Measurements from ENCODE around the gene ZBTB7A.

The ZBTB7A gene

GRCh38 chr19:4100647-4101495 is 34.2 kb upstream of the ZBTB7A start:
- ChIA-PET POLR2A (no interaction called here), CTCF (no interaction called here)
- TF ChIP-seq, protein P1, sequence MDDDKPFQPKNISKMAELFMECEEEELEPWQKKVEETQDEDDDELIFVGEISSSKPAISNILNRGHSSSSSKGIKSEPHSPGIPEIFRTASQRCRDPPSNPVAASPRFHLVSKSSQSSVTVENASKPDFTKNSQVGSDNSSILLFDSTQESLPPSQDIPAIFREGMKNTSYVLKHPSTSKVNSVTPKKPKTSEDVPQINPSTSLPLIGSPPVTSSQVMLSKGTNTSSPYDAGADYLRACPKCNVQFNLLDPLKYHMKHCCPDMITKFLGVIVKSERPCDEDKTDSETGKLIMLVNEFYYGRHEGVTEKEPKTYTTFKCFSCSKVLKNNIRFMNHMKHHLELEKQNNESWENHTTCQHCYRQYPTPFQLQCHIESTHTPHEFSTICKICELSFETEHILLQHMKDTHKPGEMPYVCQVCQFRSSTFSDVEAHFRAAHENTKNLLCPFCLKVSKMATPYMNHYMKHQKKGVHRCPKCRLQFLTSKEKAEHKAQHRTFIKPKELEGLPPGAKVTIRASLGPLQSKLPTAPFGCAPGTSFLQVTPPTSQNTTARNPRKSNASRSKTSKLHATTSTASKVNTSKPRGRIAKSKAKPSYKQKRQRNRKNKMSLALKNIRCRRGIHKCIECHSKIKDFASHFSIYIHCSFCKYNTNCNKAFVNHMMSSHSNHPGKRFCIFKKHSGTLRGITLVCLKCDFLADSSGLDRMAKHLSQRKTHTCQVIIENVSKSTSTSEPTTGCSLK (tag by site-specific recombination; IDR thresholded peaks at IDR 0.05), result no peak
- TF ChIP-seq ZNF18 (tag by site-specific recombination; IDR thresholded peaks at IDR 0.05), result no peak
- no peak for TF ChIP-seq ZBTB21 (tag by site-specific recombination; IDR thresholded peaks at IDR 0.05)
- peak; percentile 61 for TF ChIP-seq ZFHX2 (tag by site-specific recombination; conservative IDR thresholded peaks at IDR 0.05)
- TF ChIP-seq EGR2 (tag by site-specific recombination; IDR thresholded peaks at IDR 0.05; ENCODE audit: low read depth), result peak; percentile 64

DNA sequence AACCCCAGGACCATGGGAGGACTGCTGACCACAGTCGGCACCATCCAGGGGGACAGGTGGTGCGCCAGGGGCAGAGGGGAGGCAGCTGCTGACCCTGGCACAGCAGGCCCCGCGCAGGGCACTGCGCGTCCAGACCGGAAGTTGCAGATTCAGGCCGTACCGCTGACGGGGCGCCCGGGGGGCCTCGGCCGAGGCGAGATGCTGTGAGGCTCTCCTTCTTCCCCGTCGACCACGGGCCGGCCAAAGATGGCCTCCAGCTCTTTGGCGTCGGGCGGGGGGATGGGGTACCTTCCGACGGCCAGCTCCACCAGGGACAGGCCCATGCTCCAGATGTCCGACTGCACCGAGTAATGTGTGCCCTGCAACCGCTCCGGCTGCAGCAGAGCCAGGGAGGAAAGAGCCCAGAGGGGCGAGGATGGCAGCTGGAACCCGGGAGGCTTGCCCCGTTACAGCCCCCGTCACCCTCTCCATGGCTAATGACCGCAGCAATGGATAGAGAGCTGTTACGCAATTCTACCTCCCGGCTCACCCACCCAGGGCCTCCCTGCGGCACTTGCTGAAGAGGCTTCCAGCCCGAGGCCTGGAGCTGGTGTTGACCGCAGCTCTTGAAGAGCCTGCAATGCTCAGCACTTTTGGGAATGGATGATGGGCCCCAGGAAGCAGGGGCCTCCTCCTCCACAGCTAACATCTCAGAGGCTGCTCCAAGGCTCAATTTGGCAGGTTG is 32.5 kb upstream of the ZBTB7A start:
- H3K4me1 ChIP-seq (ENCODE audit: control insufficient read depth, insufficient read depth, low read length), result no peaks in the 10 kb centered on the region
- ChIA-PET CTCF (interaction anchor here (0.6 kb wide), 1 partner anchor 121 kb away, joined by 3 read pairs; no protein-coding TSS in a partner anchor), POLR2A (no interaction called here)
- no peak overlapping the region for H3K27ac ChIP-seq (ENCODE audit: extremely low read depth, low read depth, low read length)
- H3K36me3 ChIP-seq (ENCODE audit: control insufficient read depth in 2 of 2, insufficient read depth in 1 of 2, low read length in 2 of 2), result peaks cover 5 to 83% of the 10 kb centered on the region in 2 experiments; a peak in 2 of 3 replicates
- H3K4me3 ChIP-seq (ENCODE audit: low read depth, low read length), result no peak overlapping the region
- no peaks in the 10 kb centered on the region for H3K9me3 ChIP-seq (ENCODE audit: control insufficient read depth, insufficient read depth, low read depth, low read length)
- TF ChIP-seq ZSCAN5A (tag by site-specific recombination; IDR thresholded peaks at IDR 0.05) (no peak), ZNF76 (tag by site-specific recombination; IDR thresholded peaks at IDR 0.05; ENCODE audit: borderline replicate concordance, low read depth) (no peak), ZNF48 (tag by site-specific recombination; IDR thresholded peaks at IDR 0.05) (no peak), ZNF660 (tag by site-specific recombination; IDR thresholded peaks at IDR 0.05) (no peak), ZNF221 (tag by site-specific recombination; IDR thresholded peaks at IDR 0.05; ENCODE audit: borderline replicate concordance) (no peak), MEIS1 (CRISPR knock-in tag; IDR thresholded peaks at IDR 0.05; ENCODE audit: borderline replicate concordance) (no peak), ZNF510 (tag by site-specific recombination; IDR thresholded peaks at IDR 0.05; ENCODE audit: insufficient replicate concordance) (no peak), GFI1B (tag by site-specific recombination; IDR thresholded peaks at IDR 0.05) (no peak), ZNF560 (tag by site-specific recombination; IDR thresholded peaks at IDR 0.05; ENCODE audit: borderline replicate concordance) (no peak), KLF1 (tag by site-specific recombination; IDR thresholded peaks at IDR 0.05) (no peak), ZNF341 (tag by site-specific recombination; IDR thresholded peaks at IDR 0.05; ENCODE audit: low read depth) (no peak), ZSCAN23 (tag by site-specific recombination; IDR thresholded peaks at IDR 0.05) (no peak), ZNF175 (tag by site-specific recombination; IDR thresholded peaks at IDR 0.05) (no peak)
- TF ChIP-seq, protein P2, sequence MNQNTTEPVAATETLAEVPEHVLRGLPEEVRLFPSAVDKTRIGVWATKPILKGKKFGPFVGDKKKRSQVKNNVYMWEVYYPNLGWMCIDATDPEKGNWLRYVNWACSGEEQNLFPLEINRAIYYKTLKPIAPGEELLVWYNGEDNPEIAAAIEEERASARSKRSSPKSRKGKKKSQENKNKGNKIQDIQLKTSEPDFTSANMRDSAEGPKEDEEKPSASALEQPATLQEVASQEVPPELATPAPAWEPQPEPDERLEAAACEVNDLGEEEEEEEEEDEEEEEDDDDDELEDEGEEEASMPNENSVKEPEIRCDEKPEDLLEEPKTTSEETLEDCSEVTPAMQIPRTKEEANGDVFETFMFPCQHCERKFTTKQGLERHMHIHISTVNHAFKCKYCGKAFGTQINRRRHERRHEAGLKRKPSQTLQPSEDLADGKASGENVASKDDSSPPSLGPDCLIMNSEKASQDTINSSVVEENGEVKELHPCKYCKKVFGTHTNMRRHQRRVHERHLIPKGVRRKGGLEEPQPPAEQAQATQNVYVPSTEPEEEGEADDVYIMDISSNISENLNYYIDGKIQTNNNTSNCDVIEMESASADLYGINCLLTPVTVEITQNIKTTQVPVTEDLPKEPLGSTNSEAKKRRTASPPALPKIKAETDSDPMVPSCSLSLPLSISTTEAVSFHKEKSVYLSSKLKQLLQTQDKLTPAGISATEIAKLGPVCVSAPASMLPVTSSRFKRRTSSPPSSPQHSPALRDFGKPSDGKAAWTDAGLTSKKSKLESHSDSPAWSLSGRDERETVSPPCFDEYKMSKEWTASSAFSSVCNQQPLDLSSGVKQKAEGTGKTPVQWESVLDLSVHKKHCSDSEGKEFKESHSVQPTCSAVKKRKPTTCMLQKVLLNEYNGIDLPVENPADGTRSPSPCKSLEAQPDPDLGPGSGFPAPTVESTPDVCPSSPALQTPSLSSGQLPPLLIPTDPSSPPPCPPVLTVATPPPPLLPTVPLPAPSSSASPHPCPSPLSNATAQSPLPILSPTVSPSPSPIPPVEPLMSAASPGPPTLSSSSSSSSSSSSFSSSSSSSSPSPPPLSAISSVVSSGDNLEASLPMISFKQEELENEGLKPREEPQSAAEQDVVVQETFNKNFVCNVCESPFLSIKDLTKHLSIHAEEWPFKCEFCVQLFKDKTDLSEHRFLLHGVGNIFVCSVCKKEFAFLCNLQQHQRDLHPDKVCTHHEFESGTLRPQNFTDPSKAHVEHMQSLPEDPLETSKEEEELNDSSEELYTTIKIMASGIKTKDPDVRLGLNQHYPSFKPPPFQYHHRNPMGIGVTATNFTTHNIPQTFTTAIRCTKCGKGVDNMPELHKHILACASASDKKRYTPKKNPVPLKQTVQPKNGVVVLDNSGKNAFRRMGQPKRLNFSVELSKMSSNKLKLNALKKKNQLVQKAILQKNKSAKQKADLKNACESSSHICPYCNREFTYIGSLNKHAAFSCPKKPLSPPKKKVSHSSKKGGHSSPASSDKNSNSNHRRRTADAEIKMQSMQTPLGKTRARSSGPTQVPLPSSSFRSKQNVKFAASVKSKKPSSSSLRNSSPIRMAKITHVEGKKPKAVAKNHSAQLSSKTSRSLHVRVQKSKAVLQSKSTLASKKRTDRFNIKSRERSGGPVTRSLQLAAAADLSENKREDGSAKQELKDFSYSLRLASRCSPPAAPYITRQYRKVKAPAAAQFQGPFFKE (tag by site-specific recombination; IDR thresholded peaks at IDR 0.05; ENCODE audit: borderline replicate concordance), result no peak
- TF ChIP-seq, protein P3, sequence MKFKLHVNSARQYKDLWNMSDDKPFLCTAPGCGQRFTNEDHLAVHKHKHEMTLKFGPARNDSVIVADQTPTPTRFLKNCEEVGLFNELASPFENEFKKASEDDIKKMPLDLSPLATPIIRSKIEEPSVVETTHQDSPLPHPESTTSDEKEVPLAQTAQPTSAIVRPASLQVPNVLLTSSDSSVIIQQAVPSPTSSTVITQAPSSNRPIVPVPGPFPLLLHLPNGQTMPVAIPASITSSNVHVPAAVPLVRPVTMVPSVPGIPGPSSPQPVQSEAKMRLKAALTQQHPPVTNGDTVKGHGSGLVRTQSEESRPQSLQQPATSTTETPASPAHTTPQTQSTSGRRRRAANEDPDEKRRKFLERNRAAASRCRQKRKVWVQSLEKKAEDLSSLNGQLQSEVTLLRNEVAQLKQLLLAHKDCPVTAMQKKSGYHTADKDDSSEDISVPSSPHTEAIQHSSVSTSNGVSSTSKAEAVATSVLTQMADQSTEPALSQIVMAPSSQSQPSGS (tag by site-specific recombination; IDR thresholded peaks at IDR 0.05; ENCODE audit: low read depth), result no peak

More at GRCh38 chr19:4100647-4101495, 34.2 kb upstream of the ZBTB7A start:
- H3K4me3 ChIP-seq (ENCODE audit: low read depth, low read length), result no peak overlapping the region
- H3K27ac ChIP-seq (ENCODE audit: extremely low read depth, low read depth, low read length), result no peak overlapping the region
- H3K9me3 ChIP-seq (ENCODE audit: control insufficient read depth, insufficient read depth, low read depth, low read length), result no peaks in the 10 kb centered on the region
- peaks cover 9 to 83% of the 10 kb centered on the region in 2 experiments; a peak in 2 of 3 replicates for H3K36me3 ChIP-seq (ENCODE audit: control insufficient read depth in 2 of 2, insufficient read depth in 1 of 2, low read length in 2 of 2)
- no peaks in the 10 kb centered on the region for H3K4me1 ChIP-seq (ENCODE audit: control insufficient read depth, insufficient read depth, low read length)

Data from HEK293 (cell line).